NK-92 (cell line): ENCODE data around the gene ALDH1L2.
"Not testable (repeated sequence)": the region's sequence is repeated elsewhere in the genome, so short reads cannot be mapped to it uniquely, and the experiment has no call there.

Source experiments
- DNase-seq: peaks from one replicate; lab custom pipeline; 2025; ENCODE audit not compliant: unreplicated experiment; lab: John Stamatoyannopoulos, UW

ALDH1L2 gene

DNA sequence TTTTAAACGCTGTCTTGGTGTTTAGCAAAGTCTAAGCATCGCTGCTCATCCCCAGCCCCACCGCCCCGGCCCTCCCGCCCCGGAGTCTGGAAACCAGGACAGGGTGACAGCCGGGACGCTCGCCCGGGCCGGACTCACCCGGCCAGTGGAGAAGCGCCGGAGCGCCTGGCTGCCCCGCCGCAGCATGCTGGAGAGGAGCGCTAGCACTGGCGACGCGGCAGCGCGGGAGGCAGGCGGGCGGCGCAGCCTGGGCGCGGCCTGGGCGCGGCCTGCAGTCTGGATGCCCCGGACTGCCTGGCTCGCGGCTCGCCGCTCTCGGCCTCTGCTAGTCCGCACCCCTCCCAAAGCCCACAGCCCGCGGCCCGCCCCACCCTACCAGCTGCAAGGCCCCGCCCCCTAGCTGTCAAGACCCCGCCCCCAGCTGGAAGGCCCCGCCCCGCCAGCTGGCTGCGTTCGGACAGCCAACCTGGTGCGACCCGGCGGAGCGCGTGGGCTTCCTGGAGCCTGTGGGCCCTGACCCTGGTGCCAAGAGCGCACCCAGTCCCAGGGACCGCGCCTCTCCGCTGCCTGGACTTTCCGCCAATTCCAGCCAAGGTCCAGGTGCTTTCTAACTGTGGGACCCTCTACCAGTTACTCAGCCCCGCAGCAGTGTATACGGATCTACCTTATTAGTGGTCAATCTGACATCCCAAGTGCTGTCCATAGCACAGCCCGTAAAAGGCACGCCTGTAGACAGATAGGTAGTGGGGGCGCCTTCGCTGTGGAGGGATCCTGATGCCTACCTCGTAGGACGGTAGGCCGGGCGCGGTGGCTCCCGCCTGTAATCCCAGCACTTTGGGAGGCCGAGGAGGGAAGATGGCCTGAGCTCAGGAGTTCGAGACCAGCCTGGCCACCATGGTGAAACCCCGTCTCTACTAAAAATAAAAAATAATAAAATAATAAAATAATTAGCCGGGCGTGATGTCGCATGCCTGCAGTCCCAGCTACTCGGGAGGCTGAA lies at the start of gene ALDH1L2:
Gene ALDH1L2, minus strand, starts transcription at position 208 of the 1,000 bp plus-strand sequence. Its CDS starts 22 bp downstream, at position 186.
- DNase-seq = no peak

DNA sequence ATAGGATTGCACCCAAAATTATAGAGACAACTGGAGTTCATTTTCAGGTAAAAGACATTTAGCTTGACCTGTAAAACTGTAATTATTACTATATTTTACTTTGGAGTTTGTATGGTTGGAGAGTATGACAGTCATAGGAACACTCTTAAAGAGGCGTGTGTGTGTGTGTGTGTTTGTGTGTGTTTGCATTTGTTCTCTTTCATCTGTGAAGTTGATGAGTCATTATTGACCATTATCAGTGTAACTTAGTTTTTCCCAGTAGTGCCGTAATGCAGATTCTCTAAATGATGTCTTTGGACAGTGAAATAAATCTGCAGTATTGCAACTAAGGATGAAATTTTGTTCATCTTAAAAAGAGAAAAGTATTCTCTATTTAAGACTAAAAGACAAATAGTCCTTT lies 36.3 kb upstream of the ALDH1L2 start:
- no peak for DNase-seq

DNA sequence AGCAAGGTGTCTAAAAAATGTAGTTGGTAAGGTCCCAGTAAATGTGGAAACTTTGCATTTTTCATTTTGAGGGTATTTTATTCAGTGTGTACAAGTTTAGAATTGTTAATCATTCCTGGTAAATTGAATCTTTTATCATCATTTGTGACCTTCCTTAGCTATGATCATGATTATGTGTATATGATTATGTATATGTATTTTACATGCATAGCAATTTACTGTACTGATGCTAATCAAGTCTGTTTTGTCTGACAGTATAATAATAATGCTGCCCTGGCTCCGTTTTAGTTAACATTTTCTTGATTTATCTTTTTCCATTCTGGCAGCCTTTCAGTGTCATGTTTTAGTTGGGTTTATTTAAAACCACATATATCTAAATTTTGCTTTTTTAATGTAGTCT lies 32.7 kb upstream of the ALDH1L2 start:
- DNase-seq = no peak

DNA sequence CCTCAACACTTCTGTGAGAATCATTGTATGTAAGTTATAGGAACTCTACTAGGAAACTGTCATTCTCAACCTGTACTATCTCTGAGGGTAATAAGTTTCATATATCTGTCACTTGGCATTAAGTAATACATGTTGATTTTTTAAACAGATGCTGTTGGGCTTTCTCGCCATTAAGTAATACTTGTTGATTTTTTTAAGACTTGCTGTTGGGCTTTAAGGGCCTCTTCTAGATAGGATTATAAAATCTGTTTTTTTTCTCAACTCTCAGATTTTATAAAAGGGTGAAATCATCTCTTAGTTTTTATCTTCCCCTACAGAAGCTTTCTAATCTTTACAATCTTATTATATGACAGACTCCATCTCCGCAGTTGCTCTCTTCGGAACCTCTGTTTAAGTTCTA lies 28.8 kb upstream of the ALDH1L2 start:
- DNase-seq = no peak

DNA sequence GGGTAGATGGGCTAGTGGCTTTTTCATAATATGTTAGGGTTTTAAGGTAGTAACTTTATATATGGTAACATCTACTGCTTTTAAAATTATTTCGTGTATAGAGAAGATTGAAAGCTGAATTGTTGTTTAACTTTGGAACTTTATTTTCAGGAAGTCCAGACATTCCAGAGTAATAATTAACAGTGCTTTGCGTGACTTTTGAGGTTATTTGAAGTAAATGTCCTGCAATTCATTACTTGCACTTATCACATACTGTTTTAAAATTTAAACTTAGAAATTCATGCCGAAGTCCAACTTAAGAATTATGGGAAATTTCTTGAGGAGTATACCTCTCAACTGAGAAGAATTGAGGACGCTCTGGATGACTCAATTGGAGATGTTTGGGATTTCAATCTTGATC lies 26.6 kb upstream of the ALDH1L2 start:
- no peak for DNase-seq

DNA sequence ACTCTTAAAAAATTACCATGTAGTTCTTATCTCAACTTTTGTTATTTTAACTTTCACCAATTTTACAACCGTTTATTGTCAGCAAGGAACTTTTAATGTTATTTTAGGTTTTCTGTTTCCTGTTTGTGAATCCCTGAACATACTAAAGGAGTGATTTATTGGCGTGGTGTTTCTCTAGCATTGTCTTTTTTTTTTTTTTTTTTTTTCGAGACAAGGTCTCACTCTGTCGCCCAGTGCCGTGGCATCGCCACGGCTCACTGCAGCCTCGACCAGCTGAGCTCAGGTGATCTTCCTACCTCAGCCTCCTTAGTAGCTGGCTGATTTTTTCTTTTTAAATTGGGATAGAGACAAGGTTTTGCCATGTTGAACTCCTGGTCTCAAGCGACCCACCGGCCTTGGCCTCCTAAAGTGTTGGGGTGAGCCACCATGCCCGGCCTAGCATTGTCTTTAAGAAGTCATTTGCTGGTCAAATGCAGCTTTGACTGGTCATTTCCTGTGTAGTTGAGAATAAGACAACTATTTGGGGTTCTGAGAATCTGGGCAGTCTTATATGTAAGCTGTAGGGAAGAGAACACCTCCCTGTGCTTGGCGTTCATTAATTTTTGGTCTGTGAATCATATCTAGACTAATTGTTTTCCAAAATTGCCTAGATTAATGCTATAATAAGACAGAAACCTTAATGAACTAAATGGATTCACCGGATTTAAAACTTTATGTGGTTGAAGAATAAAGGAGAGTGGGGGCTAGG lies 25.4 kb upstream of the ALDH1L2 start:
- no peak for DNase-seq

DNA sequence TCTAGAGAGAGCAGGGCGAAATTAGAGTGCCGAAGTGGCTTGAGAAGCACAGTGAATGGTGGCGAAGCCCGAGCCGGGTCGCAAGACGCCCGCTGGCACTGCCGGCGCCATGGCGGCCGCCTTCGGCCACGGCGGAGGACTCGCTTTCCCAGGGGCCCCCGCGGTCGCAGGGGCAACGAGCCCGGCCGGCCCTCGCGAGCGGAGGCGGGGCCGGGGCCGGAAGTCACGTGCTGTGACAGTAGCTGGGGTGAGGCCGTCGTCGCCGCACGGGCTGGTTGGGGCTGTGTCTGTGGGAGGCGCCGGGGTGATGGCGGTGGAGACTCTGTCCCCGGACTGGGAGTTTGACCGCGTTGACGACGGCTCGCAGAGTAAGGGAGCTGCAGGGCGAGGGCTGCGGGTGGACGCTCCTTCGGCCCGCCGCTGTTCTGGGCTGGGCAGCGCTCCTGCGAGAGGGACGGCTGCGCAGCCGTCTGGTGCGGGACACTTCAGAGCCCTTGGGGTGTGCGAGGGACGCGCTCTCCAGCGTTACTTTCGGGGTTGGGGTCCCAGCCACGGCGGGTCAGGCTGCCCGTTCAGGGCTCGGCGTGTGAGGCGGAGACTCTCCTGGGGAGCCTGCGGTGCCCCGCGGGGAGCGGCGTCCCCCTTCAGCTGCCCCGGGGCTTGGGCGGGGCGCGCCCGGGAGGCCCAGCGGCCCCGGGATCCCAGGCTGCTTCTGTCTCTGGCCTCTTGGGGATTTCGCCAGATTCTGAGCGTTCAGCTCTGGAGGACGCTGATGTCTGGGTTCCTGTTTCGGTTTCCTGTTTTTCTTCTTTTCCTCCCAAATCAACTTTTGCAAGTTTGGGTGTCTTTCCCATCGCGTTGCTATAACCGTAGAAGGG lies 23.5 kb upstream of the ALDH1L2 start, which contains the start of gene WASHC4:
Gene WASHC4, plus strand, starts transcription at position 238 of the 878 bp plus-strand sequence. Its CDS starts 70 bp downstream, at position 308.
- peak; percentile 49 for DNase-seq

DNA sequence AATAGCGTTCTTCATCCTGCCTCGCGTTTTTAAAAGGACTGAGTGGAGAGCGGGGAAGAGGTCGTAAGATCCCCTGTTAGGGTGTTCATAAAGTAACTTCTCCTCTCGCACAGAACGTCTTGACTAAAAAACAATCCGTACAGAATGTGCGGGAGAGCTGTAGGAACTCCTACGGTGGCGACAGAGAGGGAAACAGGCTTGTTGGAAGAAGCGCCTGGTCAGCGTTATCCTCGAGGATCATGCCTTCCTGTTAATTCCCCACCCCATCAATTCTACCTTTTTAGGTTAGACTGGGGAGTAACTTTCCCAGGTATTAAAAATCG lies 22.9 kb upstream of the ALDH1L2 start:
- no peak for DNase-seq

DNA sequence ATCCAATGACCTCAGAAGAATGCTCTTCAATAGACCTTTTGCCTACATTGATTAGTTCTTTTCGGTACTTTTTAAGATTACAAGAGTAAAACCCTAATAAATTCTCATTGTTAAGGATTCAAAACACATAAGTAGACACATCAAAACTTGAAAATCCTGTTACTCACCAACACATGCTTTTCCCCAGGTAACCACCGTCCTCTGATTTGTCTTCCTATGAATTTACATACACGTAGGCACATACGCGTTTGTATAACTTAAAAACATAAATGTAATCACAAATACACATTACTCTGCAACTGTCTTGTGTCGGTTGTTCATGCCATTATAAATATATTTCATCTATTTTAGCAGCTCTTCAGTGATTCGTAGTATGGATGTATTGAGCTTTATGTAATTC lies 22.4 kb upstream of the ALDH1L2 start:
- no peak for DNase-seq

DNA sequence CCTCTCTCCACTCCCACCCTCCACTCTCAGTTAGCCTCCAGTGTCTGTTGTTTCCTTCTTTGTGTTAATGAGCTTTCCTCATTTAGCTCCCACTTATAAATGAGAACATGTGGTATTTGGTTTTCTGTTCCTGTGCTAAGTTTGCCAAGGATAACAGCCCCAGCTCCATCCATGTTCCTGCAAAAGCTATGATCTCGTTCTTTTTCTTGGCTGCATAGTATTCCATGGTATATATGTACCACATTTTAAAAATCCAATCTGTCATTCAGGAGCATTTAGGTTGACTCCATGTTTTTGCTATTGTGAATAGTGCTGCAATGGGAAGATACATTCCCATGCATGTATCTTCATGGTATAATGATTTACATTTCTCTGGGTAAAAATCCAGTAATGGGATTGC lies 20.5 kb upstream of the ALDH1L2 start:
- DNase-seq = no peak

DNA sequence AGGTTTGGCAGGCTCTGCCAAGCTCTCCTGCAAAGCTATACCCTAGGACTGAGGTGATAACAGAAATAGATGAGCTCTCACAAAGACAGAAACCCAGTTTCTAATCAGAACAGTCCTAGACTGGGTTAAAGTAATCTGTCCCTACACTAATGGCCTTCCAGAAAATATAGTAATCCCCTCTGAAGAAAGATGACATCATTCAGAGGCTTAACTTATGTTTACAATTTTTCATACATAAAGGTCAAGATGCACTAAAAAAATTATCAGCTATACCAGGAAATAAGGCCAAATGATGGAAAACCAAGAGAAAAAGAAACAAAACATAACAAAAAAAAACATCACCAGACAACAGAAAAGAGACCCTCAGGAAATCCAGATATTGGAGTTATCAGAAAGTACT lies 18.4 kb upstream of the ALDH1L2 start:
- no peak for DNase-seq

DNA sequence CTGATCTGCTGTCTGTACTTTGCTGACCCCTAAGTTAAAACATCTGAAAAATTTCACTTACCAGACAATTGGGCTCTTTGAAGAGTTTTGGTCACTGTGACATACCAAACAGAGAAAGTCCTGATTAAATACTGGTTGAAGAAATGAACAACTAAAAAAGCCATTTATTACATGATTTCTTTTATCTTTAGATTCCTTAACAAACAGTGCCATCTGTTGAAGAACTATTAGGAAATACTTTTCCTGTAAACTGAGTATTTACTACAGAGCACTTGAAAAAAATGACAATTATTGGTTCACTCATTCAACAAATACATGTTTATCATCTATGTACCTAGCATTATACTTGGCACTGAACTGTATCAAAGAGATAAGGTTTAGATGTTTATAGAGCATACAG lies 16.7 kb upstream of the ALDH1L2 start:
- no peak for DNase-seq

DNA sequence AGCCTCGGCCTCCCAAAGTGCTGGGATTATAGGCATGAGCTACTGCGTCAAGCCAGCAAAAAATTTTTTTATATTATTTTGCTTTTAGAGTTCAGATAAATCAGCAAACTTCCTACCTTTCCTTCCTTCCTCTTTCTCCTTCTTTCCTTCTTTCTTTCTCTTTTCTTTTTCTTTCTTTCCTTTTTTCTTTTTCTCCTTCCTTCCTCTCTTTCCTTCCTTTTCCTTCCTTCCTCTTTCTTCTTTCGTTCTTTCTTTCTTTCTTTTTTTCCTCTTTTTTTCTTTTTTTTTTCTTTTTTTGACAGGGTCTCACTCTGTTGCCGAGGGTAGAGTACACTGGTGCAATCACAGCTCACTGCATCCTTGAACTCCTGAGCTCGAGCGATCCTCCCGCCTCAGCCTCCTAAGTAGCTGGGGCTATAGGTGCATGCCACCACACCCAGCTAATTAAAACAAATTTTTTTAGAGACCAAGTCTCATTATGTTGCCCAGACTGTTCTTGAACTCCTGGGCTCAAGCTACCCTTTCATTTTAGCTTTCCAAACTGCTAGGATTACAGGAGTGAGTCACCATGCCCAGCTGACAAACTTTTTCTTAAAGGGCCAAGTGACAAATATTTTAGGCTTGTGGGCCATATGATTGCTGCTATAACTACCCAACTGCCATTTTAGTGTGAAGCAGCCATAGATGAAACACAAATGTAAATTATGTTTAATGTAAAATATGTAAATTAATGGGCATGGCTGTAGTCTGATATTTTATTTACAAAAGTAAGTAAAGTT lies 16.1 kb upstream of the ALDH1L2 start:
- no peak for DNase-seq

DNA sequence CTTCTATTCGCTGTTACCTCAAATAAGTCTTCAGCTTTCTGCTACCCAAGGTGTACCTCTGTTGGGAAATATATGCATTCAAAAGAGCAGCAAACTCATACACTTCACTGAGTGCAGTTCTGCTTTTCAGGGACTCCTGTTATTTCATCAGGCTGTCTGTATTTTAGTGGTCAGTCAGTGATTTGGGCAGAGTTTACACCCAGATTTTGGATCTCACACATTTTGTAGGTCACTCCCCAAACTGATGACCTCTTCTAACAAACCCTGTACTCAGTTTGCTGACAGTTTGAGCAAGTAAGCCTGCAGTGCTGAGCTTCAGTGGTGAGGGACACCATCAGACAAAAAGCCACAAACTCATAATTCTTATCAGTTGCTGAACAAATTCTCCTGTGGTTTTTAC lies 15.1 kb upstream of the ALDH1L2 start:
- DNase-seq = no peak

DNA sequence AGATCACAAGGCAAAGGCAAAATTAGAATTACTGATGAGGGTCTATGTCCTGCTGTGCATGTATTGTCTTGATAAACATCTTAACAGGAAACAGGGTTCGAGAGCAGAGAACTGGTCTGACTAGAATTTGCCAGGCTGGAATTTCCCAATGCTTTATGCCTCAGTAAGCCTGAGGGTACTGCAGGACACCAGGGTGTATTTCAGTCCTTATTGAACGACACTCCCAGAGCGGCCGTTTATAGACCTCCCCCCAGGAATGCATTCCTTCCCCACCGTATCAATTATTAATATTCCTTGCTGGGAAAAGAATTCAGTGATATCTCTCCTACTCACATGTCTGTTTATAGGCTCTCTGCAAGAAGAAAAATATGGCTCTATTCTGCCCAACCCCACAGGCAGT lies 11.1 kb upstream of the ALDH1L2 start:
- DNase-seq = not testable (repeated sequence)

DNA sequence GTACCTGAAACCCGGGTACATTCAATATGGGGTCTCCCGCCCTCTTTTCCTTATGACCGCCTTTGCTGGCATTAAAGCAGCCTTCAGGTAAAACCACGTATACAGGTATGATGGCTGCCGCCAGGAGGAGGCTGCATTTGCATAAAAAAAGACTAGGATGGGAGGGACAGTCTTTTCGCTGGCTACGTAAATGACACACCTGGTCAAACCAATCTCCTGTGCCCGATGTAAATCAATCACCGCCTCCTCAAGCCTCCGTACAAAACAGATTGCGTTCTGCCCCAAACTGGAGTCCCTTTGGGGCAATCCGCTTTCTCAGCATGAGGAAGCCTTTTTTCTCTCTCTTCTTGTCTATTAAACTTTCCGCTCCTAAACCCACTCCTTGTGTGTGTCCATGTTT lies 8.1 kb upstream of the ALDH1L2 start:
- no peak for DNase-seq

DNA sequence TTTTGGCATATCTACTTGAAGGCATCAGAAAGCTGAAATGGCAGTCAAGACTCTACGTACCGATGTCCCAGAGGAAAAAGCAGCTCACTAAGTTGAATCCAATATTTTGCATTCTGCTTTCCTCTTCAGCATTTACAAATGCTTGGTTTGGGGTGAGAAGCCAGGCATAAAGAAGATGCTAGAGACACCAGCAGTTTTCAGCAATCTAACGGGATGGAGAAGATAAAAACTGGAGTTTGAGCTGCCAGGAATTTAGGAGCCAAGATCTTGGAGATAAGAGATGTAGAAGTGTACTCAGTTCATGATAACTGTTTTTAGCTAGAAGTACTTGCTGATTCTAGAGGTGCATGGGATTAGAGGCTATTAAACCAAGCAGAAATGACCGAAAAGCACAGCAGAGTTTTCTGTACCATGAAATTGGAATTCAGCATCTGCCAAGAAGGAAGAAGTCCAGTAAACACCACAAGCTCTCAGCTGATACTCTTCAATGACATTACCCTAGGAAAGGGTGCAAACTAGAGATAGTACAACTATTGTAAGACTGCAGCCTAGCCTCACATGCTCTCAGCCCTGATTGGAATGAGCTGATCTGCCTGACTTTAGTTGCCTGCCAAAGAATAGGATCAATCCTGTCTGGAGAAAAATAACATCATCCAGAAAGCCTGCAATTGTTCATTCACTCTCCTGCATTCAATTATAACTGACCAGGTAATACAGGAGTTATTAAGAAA lies 7.4 kb upstream of the ALDH1L2 start:
- DNase-seq = no peak

DNA sequence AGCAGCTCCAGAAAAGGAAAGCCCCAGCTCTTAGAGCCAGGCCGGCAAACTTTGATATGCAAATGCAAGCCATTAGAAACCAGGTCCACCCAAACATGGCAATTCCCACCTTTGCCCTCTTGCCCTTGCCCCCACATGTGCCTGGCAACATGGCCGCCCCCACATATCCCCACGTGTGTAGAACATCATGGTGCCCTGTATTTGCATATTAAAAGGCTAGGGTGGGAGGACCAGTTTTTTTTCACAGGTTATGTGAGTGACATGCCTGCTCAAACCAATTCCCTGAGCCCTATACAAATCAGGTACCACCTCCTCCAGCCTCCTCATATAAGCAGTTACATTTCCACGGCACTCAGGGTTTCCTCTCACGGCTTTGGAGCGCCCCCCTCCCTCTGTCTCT lies 6.1 kb upstream of the ALDH1L2 start:
- no peak for DNase-seq

DNA sequence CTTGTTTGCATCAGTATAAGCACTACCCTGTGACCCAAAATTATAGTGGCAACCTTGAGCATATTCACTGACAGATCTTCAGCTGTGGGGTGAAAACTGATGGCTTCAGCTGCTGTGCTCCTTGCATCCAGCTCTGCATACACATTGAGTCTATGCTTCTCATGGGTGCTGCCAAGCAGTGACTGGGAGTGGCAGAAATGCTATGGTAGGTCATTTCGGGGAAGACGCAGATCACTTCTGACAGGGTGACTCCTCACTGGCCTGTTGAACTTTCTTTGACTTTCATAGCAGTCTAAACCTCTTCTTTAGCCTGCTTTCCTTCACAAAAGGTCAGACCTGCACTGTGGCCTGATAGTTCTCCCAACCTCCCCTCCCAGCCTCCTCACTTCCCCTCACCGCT lies 5.6 kb upstream of the ALDH1L2 start:
- no peak for DNase-seq

DNA sequence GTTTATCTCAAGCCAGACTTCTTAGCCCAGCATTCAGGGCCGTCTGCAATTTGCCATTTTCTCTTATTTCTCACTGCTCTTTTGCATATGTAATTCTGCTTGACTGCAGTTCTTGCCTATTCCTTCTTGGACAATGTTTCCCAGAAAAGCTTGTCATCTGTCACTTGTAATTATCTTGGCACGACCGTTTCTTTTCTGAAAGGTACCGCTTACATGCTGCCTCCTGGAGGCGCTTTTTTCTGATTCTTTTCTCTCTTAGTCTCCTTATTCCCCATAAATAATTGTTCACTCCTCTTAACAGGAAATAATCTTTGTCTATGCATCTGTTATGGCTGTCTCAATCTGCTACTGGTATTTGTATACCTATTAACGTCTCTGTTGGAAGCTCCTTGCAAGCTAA lies 1.2 kb upstream of the ALDH1L2 start:
- DNase-seq = no peak
